HG02623 (cell line): ENCODE measurements around the gene LCT.
"Not testable (repeated sequence)": the region's sequence is repeated elsewhere in the genome, so short reads cannot be mapped to it uniquely, and the experiment has no call there.

ENCODE experiments used
- ATAC-seq: cut with Tn5 transposase; IDR thresholded peaks from one replicate; pipeline ENCODE4 v1.9.1; 2021; ENCODE audit warnings: moderate library complexity; ENCODE audit not compliant: unreplicated experiment

The LCT gene

DNA sequence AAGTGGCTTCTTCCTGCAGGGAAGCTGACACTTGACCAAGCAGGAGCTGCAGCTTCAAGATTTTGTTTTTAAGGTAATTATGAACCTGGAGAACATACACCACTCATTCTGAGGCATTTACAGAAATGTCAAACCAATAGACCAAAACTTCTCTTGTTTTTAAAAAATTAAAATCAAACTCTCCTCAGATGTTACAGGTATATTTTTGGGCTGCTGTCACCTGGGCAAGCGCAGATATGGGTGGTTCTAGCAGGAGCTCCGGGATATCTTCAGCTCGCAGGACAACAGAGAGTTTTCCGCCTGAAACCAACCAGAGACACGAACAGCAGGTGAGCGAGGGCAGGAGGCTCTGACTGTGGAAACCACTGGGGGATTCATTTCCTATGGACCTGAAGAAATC lies 4.1 kb downstream of the LCT start:
- no peak for ATAC-seq

DNA sequence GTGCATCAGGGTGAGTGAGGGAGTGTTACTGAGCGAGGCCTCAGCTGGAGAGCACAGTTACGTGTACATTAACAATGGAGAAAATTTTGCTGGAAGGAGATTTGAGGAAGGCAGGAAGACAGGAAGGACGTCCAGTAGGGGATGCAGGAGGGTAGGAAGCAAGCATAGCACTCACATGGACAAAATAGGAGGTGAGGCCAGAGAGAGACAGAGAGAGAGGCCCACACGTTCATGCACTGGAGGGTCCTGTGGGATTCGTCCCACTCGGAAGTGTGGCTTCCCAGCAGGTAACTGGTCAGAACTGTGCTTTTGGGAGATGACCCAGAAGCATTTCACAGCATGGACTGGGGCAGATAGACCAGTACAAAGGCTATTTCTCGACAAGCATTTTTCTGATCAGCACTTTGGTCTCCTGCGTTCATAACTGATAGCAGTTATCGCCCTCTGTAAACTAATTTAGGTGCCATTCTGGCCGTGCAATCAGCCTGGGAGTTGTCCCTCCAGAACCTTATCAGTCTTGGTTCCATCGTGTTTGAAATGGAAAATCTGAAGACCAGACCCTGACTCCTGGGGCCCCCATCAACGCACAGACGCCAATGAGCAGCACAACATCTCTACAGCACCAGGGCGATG lies 5.7 kb downstream of the LCT start:
- no peak for ATAC-seq

DNA sequence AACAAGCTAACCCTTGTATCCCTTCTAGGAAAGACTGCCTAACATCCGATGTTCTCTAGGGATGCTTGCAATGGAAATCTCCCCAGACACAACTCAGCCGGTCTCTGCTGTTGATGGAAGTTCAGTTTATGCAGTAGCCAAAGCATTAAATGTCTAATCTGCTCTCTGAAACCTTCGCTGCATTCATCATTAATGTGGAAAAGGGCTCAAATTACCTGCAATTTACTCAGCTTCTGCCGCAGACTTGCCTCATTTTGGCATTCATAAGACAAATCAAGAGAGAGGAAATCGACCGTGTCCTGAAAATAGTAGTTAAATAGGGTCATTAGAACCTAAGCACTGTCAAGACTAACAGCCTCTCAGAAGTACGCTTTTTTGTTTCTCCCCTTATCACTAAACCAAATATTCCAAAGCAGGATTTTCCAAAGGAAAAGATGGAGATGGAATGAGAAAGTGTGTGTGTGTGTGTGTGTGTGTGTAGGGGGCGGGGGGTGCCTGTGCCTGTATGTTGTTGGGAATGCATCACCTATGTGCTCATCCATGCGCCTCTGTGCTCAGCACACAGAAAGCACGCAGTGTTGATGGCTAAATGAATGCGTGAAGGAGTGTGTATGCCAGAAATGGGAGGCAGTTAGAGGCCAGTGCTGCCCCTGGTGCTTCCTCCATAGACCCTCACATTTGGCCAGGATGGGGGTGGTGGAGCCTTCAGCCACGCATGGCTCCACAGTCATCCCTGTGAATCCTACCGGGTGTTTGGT lies 7.4 kb downstream of the LCT start:
- ATAC-seq: no peak

DNA sequence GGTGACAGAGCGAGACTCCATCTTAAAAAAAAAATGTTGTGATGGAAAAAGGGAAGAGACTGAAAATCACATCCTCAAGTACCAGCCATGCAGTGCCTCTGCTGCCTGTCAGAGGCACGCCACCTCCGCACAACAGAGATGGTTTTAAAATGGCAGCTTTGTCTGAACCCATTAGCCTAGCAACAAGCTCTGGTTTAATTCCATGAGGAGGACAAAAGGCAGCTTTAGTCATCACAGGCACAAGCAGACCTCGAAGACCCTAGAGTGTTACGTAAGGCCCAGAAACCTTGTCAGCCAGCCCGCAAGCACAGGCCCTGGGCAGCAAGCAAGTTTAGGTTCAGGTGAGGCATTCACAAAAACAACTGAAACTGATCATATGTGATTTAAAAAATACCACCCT lies 10.4 kb downstream of the LCT start:
- ATAC-seq: no peak

DNA sequence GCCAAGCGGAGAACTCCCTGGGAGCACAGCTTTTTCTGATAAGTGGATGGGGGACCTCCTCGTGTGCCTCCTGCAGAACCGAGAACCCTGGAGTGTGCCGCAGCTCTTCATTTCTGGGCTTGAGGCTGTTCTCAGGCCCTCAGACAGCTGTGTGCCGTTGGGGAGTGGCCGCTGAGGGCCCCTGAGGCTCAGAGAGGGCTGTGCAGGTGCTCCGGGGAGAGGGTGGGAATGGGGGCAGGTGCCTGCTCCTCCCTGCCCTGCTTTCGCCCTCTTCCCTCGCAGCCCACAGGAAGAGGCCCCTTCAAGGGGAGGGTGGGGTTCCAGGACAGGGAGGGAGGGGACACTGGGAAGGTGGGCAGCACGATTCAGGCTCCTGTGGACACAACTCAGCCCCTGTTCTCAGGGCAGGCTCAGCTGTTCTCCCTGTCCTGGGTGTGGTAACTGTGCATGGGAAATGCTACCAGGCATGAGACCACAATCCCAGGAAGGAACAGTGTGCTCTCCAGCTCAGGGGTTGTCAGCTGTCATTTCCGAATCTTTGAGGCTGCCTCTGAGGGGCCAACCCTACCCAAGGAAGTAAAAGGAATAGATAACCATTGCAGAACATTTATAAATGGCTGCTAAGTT lies 11.3 kb downstream of the LCT start:
- no peak for ATAC-seq

DNA sequence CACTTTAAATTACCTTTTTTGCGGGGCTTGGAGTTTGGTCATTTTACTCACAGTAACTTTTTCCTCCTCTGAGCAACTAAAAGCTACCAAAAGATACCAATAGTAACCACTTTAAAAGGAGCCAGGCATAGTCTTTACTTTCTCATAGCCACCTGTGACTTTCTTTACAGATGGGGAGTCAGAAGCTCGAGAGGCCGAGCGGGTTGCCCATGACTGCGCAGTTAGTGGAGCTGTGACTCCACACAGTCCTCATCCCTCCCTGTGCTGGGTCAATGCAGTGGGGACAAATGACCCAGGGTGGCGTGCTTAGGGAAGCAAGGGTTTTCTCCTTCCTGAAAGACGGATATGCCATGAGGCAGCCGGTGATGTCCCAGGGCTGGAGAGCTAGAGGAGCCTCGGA lies 11.9 kb downstream of the LCT start:
- no peak for ATAC-seq

DNA sequence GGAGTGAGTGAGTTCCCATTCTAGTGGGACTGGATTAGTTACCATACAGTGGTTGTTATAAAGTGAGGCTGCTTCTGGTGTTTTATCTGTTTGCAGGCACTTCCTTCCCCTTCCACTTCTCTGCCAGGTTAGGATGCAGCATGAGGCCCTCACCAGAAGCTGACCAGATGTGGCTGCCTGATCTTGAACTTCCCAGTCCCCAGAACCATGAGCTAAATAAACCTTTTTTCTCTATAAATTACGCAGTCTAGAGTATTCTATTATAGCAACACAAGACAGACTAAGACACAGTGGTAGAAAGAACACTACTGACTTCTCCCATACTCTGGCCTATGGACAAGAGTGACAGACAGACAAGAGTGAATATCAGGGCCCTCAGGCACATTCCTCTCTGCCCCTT lies 14.1 kb downstream of the LCT start:
- ATAC-seq: no peak

DNA sequence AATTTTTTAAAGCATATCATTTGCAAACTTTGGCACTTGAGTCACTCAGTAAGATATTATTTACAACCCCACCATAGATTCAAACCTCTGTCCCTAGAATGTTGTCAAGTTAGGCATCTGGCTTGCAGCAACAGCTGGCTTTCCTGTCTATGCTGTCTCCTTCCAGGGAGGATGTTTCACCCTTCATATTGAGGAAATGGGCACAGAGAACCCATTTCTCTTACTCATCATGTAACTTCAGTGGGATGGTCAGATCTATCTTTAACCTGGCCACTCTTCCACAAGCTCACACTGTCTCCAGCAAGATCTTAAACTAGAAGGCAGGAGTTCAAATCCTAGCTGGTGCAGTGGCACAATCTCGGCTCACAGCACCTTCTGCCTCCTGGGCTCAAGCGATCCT lies 15.8 kb downstream of the LCT start:
- ATAC-seq: no peak

DNA sequence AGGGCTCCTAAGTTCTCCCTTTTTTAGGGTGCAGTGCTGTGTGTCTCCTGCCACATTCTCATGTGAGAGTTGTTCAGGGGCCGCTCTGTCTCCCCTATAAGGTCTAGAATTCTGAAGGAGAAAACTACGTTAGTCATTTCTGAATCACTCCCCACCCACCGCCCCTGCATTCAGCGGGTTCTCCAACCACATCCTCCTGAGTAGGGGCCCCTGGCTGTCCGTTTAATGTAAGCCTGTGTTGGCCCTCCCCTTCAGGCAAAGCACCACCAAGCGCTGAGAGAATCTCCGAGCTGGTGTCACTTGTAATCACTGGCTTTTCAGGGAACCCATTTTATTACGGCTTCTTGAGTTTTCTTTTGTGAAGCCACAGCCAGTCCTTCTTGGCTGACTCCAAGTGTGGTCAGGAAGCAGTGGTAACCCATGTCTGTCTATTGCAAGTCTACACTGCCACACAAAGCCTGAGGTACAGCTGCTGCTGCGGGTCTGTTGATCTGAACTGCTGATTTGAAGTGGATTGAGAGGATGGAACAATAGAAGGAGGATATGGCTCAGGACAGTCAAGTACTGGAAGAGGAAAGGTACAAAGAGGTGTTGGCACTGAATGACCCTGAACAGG lies 16.9 kb downstream of the LCT start:
- ATAC-seq: peak; percentile 91

DNA sequence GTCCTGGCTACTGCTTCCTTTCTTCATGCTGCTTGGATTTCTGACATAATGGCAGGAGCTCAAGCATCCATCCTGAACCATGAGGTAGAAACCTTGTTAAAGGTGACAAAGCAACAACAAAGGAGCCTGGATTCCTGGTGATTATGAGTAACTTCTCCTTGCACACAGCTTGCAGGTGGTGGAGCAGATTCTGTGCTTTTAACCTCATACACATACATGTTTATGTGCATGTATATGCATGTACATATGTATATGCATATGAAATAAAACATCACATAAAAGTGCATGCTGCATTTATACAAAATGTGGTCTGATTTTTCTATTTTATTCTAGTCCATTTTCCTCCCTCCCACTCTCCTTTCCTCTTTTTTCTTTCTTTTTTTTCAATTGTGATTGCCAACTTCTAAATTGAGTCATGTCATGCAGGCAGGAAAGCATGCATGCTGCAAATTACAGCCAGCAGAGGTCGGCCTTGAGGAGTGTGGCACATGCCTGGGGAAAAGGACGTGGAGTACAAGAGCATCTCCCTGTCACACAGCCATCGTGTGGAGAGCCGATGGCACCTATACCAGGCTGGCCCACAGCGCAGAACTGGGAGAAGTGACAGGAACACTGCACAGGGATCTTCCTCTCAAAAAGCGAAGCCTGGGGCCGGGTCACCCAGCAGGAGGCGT lies 17.9 kb downstream of the LCT start:
- ATAC-seq: no peak

DNA sequence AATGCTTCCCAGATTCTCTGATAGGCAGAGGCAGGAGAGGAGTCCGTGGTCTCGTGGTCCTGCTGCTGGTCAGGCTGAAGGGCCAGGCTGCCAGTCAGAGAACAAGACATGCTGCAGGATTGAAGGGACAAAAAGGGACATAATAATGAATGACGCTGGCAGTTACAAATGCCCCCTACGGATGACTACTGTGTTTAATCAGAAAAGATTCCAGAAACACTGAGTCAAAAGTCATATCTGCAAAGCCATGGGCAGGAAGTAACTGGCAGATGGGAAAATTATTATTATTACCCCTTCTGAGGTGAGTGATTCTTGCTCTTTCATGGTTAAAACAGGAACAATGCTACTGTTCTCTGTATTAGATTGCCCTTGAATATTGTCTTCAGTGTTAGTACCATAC lies 19.0 kb downstream of the LCT start:
- no peak for ATAC-seq

DNA sequence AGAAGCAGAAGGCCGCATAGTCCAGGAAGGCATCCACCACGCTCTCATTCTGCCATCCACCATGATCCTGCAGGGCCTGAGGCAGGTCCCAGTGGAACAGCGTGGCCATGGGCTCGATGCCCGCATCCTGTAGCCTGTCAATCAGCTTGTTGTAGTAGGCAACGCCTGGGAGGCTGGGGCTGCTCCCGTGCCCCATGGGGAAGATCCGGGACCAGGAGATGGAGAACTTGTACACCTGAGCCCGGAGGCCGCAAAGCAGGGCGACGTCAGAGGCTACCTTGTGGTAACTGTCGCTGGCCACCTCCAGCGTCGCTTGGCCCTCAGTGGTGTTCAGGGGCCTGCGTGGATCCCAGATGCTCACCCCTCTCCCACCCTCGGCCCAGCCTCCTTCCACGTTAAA lies 19.5 kb downstream of the LCT start:
- no peak for ATAC-seq

DNA sequence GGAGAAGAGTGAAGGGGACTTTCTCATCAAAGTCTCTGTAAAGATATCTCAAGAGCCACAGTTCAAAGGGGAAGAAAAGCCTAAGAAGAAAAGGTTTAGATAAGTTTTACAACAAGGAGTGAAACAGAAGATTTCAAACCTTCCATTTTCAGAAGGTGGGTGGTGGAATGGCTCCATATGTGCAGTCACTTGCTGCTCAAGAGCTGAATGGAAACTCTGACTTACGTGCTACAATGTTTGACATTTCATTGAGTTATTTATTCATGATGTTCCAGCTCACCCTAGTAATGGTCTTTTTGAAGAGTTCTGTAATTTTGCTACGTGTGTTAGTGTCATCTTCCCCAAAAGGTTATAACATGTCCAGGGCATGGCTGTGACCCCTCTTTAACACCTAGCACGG lies 21.7 kb downstream of the LCT start:
- no peak for ATAC-seq

DNA sequence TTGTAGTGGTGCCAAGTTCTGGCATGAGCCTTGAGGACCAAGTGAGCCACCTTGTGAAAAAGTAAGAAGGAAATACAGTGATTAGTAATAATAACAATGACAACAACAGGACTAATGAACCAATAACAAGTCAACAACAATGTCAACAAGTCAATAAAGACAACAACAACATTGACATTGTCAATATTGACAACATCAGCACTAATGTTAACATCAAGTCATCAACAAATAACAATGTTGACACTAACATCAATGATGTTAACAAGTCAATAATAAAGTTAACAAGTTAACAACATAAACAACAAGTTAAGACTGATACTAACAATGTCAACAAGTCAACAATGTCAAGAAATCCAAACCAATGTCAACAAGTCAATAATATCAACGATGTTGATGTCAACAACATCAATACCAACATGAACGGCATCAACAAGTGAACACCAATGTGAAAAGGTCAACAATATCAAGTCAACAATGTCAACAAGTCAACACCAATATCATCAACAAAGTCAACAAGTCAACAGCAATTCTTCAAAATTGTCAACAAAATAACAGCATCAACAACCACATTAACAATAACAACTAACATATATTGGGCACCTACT lies 24.0 kb downstream of the LCT start:
- ATAC-seq: no peak

DNA sequence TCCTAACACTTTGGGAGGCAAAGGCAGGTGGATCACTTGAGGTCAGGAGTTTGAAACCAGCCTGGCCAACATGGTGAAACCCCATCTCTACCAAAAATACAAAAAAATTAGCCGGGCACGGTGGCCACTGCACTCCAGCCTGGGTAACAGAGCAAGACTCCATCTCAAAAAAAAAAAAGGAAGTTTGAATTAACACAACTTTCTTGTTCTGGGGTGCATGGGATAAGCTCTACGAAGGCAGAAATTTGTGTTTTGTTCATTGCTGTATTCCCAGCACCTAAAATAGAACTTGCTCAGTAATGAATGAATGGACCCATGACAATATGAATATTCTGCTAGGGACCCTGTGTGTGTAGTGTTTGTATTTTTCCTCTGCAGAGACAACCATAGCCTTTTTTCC lies 29.1 kb downstream of the LCT start:
- not testable (repeated sequence) for ATAC-seq

DNA sequence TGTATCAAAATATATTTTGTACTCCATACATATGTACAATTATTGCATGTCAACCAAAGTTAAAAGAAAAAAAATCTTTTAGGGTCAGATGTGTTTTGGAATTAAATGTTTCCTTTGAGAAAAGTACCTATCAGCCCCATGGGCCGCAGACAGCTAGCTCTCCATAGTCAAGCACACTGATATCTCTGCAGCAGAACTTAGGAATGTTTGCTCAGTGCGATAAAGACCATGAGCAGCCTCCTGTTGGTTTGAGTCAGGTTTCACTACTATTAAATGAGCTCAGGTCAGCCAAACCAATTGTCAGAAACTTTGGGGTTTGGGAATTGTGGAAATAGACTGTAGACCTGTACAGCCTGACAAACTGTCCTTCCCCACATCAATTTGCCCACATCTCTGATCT lies 33.7 kb downstream of the LCT start:
- ATAC-seq: no peak

DNA sequence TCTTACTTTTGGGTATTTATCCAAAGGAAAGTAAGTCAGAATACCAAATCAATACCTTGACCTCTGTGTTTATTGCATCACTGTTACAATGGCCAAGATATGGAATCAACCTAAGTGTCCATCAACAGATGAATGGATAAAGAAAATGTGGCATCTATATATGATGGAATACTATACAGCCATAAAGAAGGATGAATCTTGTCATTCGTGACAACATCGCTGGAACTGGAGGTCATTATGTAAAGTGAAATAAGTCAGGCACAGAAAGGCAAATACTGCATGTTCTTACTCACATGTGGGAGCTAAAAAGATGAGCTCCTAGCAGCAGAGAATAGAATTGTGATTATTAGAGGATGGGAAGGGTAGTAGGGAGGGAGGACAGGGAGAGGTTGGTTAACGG lies 34.6 kb downstream of the LCT start:
- no peak for ATAC-seq

DNA sequence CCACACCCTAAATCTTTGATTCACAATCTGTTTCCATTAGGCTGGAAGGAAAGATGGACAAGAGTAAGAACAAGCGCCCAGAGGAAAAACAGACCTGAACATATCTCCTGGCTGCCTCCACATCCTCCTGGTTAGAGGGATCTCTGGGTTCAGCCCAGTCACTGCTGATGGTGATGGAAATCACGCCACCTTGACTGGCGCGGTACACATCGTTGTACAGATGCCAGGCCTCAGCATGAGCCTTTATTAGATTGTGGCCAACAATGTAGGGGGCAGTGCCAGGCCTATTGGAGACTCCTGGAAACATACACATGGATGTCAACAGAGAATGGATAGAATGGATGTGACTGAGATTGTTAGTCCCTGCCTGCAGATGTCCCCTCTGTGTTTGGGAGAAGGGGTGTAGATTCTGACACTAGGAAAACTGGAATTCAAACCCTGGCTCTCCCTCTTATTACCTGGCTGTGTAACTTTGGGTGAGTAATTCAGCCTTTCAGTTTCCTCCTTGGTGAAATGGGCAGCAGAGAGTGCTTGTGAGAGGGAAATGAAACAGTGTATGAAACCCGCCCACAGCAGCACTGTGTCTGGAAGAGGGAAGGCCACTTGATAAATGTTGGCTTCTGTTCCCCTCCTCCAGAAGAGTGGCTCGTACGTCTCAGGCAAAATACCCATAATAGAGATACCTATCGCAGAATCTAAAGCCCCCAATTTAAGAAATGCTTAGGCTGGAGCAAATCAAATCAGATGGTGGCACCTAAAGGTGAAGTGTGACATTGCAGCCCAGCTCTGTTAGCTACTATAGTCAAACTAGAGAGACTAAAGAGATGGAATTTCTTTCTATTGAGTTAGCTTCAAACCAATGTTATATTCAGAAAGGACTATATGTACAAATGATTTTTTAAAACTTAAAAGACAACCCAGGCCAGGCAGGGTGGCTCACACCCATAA lies 36.2 kb downstream of the LCT start:
- no peak for ATAC-seq

DNA sequence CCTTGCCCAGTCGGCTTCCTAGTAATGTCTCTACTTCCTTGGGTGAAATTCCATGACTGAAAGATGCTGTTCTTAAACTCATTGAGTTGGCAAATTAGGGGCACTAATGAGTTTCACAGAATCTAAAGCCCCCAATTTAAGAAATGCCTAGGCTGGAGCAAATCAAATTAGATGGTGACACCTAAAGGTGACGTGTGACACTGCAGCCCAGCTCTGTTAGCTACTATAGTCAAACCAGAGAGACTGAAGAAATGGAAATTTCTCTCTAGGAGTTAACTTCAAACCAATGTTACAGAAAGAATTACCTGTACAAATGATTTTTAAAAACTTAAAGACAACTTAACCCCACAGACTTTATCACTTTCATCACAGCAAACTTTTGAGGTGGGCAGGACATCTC lies 37.2 kb downstream of the LCT start:
- no peak for ATAC-seq

DNA sequence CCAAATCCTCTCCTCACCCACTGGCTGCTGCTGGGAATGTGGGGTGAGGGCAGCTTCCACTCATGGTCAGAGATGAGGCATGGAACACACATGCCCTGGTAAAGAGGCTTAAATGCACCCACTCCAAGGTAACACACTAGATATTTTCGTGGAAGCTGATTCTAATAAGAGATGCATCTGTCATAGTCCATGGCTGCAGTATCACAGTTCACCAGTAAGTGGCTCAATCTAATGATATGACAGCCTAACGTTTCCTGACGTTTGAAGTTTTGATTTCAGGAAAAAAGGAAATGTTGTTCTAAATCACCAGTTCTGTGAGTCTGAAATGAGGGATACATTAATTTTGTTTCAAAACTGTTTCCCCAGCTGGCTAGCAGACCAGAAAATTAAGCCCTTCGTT lies 38.2 kb downstream of the LCT start:
- ATAC-seq: no peak
